ENCODE data around the gene C2CD4C.

- no peak for TF ChIP-seq CTCF (IDR thresholded peaks at IDR 0.05; ENCODE audit: poor library complexity, severe bottlenecking)
- TF ChIP-seq EZH2 (IDR thresholded peaks at IDR 0.05; ENCODE audit: borderline replicate concordance, insufficient read depth, low read length, poor library complexity, severe bottlenecking): no peak
- TF ChIP-seq TAF1 (IDR thresholded peaks at IDR 0.05; ENCODE audit: low read depth): no peak
Observed at GRCh38 chr19:428149-428548, 19.2 kb upstream of the C2CD4C start.

Measured in neural cell (in vitro differentiated cells).